HG03460 (cell line): ENCODE measurements around the gene ZNF423.

ENCODE experiments used
- ATAC-seq: cut with Tn5 transposase; IDR thresholded peaks from one replicate; pipeline ENCODE4 v1.9.1; 2021; ENCODE audit not compliant: unreplicated experiment

The ZNF423 gene

DNA sequence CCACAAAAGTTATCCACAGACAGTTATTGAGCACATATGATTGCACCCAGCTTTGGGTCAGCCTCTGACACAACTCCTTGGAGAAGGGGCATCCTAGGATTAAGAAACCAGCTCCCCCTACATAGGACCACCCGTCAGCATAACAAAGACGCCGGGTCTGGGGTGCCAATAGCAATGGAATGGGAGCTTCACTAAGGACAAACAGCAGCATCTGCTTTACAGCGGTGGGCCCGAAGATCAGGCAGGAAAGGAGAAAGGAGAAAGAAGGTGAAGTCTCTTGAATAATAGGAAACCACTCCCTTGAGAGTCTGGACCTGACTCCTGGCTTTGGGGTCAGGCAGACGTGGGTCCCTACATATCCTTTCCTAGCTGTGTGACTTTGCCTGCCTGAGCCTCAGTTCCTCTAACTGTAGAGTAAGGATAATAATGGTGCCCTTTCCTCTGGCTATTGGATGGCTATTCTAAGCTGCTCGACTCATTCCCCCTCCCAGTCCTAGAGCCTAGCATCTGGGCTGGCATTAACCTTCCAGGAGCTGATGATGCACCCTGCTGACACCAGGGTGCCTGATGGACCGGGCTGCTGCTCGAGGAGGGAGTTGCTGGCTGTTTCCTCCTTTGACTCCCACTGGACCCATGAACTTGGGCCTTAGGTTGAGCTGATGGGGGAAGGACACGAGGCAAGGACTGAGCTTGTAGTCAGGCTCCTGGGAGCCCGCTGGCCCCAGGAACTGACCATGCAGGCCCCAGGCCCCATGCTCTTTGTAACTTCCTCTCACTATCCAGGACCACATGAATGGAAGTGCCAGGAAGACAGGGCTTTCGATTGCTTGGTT lies 388.2 kb downstream of the ZNF423 start:
- ATAC-seq, result no peak

DNA sequence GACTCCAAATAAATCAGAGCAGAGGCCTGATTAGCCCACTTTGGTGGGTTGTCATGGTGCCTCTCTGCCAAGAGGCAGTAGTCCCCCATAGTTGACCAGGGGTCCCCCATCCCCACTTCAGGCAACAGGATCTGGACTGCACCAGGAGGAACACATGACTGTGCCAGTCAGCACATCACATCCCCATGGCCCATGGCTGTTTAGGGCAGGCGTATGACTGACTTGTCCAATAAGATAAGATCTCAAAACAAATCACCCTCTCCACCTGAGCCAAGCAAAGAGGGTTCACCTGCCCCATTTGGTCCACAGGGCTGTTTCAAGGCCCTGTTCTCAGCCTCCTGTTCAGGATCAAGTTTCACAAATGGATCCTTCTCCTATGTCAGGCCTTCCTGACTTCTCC lies 389.0 kb downstream of the ZNF423 start:
- ATAC-seq, result no peak

DNA sequence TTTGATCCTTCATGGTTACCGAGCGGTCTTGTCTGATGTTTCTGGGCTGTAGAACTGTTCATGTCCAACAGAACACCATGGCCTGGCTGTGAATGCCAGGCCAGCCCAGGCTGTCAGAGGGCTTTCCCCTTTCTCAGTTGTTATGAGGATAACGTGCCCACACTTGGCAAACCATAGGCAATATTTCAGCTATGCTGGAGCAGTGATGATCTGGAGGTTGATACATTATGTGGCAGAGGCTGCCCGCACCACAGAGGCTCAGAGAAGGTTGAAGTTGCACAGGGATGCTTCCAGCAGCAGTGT lies 389.4 kb downstream of the ZNF423 start:
- no peak for ATAC-seq

DNA sequence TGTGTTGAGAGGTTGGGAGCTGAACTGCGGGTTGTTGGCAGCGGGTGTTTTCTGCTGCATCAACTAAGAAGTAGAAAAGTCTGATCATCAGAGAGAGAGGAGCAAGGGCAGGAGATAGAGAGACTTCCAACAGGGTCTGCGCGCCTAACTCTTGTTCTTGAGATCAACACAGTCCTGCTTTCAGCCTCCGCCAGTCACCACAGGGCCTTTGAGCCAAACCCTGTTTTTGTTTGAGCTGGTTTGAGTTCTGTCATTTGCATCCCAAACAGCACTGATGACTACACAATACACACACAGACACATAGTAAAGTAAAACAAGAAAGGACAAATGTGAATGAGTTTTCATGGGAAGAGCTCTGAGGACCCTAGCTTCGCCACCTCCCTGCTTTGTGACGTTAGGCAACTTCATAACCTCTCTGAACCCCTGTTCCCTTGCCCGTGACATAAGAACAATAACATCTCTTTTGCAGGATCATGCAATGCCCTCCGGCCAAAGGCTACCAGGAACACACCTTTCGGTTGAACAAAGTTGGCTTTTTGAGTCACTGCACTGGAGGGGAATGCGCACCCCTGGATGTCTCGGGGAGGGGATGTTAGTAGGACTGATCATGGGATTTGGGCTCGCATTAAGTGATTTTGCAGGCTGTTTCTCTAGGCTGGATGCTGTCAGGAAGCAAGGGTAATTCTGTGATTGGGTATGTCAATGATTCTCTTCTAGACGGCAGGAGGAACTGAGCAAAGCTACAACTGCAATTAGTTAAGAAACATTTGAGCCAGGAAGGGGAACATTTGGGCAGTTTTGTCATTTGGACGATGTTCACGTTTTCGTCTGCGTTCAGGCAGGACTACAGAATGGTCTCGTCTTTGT lies 390.0 kb downstream of the ZNF423 start:
- ATAC-seq, result no peak

DNA sequence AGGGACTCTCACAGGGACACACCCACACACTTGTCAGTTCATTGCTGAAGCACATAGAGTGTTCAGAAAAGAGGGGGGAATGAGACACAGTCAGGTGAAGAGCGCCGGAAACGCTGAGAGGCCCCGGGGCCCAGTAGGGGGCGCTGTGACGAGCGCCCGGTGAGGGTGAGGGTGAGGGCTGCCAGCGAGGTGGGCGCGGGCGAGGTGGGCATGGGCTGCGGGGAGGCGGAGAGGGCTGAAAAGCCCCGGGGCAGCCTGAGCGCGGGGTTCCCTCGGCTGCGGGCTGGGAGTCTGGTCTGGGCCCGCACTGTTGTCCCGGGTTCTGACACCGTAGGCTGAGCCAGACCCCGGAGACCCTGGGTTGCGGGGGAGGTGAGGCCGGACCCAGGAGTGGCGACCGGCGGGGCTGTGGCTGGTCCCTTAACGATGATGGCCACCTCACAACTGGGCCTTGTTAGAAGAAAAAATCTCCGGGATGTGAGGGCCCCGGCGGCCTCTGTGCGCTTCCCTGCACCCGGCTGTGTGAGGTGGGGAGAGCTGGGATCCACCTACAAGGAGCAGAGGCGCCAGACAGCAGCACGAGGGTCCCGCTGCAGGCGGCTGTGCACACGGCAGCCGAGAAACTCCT lies 390.9 kb downstream of the ZNF423 start:
- ATAC-seq, result no peak

DNA sequence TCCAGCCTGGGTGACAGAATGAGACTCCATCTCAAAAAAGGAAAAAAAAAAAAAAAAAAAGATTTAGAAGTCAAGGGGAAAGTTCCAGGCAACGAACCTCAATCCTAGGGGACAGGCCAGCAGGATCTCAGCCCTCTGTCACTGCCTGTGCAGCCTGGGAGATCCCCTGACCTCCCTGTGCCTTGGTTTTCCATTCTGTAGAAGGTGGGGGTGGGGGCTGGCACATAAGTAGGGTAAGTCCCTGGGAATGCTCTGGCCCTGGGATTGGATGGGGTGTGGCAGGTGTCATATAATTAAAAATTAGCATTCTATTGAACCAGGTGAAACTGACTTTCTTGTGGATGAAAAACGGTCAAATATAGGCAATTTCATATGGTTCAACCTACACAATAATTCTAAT lies 391.8 kb downstream of the ZNF423 start:
- ATAC-seq, result no peak

DNA sequence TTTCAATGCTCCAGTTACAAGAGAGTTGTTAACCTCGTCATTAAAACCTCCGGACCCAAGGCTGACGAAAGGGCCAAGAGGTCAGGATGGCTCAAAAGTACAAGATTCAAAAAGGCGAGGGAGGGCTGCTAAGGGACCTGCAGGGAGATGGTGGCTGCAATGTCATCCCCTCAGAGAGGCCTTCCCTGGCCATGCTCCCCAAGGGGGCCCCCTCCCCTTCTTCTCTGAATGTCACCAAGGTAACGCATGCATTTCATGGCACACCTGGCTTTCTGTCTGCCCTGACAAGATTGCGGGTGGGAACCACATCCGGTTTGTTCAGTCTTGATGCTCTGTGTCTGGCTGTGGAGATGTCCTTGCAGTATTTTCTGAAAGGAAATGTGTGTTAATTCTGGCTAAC lies 392.4 kb downstream of the ZNF423 start:
- peak; percentile 75 for ATAC-seq

DNA sequence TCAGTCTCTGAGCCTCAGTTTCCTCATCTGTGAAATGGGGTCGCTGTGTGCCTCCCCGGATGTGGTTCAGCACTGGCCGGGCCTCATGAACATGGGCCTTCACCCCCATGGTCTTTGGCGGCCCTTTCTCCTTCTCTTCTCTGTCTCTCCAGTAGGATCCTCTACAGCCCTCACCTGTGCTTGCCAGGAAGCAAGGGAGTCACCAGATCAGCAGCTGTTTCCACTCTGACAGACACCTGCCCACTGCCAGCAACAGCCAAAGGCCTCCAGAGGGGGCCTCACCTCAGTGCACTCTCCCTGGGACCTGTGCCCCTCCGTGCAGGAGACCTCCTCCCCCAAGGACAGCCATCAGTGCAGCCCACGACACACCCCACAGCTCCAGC lies 392.9 kb downstream of the ZNF423 start:
- ATAC-seq, result no peak

DNA sequence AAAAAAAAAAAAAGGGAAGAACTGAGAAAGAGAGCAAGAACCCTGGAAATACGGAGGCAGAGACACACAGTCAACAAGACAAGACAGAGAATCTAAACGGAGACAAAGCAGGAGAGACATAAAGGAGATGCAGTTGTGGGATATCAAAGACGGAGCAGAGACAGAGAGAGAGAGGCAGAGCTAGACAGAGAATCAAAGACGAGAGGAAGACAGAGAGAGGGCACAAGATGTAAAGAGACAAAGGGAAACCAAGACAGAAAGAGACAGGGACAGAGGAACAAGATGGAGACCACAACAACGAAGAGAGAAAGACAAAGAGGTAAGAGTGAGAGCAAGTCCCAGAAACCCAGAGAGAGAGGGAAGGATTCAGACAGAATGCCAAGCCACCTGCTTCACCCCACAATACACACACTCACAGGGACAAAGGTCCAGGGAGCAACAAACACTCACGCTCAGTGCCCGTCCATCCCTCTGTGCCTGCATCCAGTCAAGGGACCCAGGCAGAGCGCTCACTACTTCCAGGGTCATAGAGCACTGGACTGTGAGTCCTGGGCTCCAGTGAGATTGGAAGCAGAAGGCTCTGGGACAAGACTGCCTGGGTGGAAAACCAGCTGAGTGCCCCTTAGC lies 393.4 kb downstream of the ZNF423 start:
- ATAC-seq, result no peak

DNA sequence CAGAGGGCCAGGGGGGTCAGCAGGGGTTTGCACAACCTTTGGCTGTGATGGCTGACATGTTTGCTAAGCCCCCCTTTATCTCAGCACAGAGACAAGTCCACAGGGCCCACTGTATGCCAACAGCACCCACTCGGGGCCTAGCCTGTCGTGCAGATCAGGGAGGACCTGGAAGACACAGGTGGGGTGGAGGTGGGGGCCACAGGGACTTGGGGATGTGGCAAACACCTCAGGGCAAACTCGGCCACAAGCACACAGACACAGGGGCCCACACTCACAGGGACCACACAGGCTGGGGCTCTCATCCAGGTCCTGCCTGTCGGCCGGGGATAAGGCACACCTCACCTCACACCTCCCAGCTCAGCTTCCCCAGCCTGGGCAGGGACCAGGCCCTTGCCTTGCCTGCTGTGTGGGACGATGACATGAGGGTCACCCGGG lies 394.4 kb downstream of the ZNF423 start:
- no peak for ATAC-seq

DNA sequence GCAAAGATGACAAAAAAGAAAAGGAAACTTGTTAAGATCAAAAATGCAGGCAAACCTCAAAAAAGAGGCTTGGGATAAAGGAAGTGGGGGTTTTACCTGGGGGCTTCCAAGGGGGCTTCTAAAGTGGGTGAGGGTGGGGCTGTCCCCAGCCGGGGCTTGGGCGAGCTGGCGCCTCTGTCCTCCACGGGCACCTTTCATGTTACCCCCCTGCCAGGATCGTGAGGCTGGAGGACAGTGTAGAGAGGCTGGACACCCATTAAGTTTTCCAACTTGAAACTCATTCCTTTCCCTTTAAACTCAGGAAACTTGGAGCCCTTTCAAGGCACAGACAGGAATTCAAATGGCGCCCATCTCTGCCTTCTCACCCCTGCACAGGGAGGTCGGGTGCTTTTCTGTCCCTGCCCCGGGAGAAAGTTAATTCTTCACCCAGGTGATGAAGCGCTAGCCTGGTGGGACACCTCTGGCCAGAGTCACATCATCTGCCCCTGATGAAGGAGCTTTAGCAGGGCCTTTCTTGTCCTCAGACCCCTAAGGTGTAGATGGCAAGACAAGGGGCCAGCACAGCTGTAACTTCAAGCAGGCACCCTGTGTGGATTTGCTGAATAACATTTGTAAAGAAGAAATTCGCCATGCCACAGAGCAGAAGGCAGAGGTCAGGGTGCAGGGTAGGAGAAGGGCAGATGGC lies 395.0 kb downstream of the ZNF423 start:
- no peak for ATAC-seq

DNA sequence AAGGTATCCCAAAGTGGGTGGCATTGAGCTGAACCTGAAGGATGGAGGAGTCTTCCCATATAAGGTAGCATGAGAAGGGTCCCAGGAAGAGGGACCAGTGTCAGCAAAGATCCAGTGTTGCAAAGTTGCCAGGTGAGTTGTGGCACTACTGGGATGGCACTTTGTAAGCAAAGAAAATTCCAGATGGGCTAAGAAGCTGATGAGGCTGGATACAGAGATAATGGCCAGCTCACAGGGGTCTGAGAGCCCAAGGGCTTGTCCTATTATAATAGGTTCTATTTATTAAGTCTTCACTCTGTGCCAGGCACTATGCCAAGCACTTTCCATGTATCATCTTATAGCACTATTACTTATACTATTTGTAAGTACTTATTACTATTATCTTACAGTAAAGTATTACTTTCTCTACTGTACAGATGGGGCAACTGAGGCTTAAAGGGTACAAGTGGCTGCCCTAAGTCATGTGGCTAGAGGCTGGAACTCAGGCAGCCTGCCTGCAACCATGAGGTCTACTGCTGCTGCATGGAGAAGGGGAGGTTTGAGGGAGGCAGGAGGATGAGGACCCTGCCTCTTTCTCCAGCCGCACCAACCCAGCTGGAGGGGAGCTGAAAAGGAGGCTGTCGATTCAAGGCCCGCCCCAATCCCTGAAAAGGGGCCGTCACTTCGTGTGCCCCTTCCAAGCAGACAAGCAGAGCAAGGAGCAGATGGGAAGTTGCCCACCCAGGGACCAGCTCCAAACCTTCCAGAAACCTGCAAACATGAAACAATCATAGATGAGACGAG lies 395.8 kb downstream of the ZNF423 start:
- no peak for ATAC-seq

DNA sequence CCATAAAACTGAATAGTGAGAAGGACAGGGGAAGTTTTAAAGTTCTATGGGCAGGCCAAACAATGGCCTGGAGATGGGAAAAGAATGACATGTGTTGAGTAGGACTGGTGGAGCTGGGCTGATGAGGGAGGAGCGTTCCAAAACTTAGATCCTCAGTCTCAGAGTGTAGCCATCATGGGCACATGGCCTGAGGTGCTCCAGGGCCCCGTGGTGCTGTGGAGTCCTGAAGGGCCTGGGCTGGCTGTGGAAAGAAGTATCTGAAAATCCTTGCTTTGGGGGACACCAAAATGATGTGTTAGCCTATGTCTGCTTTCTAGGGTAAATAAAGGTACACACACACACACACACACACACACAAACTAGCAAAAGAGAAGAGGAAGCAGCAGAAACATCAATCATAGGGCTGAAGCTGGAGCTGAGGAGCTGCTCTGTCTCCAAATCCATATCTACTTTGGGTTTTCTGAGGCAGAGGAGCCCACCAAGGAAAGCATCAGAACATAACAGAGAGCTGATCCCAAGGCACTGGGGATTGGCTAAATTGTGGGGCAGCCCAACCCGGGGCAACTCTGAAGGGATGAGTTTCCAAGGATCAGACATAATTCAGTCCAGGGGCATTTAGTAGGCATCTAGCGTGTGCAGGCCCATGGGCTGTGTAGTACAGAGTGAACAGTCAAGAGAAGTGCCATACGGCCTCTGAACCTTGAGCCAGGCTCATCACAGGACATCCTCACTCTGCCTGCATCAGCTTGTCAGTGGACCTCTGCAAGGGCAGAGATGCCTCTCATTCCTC lies 397.1 kb downstream of the ZNF423 start:
- ATAC-seq, result no peak

DNA sequence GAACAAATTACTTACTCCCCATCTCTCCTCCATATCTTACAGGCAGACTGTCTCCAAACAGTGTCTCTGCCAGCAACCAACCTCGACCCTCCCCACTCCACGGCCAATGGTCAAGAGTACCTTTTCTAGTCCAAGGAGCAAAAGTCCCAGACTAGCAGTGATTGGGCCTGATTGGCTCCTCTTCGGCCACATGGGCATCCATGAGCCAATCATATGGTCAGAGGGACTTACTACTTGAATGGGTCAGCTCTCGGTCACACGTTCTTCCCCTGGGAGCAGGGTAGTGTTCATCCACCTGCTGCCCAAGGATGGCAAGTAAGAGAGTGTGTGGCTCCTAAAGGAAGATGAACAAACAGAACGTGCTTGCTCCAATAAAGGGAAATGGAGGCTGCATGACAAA lies 397.7 kb downstream of the ZNF423 start:
- no peak for ATAC-seq

DNA sequence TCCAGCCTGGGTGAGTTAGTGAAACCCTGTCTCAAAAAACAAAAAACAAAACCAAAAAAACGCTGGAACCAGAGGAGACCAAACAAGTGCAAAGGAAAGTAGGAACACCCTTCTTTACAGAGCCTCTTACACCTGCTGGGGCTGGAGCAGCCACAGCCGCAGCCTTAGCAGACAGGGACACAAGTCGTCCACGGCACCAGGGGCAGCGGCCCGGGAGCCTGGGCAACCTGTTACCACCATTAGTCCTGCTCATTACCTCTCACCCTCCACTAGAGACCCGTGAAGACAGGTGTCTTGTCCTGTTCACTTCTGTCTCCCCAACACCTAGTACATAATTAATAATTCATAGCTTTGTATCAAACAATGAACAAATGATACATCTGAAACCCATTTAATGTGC lies 398.7 kb downstream of the ZNF423 start:
- ATAC-seq, result no peak

DNA sequence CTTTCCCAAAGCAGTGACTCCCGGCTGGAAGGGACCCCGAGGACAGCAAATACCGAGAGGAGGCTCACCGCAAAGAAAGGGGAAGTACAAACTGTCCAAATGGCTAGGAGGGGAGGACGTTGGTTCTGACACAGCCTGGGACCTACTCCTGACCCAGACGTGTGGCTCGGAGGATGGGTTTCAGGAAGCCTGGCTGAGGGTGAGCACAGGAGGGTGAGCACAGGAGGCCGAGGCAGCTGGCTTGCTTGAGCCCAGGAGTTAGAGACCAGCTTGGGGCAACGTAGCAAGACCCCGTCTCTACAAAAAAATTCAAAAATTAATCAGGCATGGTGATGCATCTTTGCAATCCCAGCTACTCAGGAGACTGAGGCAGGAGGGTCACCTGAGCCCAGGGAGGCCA lies 399.1 kb downstream of the ZNF423 start:
- ATAC-seq, result no peak

DNA sequence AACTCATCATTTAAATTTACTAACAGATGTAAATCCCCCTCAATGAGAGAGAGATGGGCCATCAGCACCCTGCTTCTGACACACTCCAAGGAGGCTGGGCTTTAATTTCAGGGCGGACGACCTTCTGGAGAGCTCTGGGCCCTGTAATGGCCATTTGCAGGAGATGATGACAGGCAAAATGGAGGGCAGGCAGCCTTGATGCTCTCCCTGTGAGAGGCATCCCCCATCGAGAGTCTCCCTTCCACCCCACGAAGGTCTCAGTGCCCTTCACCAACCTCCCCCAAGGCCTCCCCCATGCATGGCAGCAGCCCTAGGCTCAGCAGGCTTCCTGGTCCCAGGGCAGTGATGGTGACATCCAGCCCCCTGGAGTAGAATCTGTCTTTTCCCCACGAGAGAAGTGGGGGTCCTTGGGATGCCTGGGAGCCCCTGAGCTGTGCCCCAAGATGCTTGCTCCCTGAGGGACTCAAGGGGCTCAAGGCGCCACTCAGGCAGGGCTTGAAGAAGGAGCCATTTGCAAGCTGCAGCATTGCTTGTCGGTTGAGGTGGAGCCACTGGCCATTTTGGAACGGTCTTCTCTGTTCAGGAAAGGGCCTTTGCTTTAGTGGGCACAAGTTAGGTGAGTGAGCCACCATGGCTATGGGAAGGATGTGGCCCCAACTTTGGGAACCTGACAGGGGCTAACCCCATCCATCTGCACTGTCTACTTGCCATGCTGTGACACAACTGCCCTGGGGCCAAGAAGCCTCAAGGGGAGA lies 399.7 kb downstream of the ZNF423 start:
- ATAC-seq, result no peak

DNA sequence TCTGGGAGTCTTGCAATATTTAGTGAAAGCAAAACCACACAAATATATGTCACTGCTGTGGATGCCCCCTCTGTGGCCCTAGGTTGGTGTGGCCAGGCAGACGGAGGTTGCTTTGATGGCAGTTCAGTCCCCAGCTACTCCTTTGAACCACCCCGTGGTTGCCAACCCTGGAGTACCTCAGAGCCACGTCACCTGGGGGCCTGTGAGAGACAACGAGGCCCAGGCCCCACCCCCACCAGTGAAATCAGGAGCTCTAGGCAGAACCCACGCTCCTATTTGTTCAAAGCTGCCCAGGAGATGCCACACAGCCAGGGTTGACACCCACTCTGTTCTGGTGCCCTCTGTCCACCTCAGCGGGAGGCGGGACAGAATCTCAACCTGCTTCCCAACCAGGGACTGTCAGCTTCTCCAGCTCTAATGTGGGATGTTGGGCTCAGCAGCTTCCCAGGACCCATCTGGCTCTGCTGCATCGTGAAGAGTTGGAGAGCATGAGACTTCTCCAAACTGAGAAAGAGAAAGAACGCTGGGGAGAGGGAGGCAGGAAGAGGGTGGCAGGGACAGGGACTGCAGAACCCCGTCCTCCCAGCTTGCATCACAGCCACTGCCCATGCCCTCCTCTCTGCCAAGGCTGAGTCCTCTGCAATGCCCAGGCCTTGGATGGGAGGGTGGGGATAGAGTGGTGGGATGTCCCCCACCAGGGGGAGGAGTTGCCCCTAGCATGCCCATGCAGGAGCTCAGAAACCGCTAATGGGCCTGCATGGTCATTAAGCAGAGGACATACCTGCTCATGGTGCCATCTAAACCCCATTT lies 400.5 kb downstream of the ZNF423 start:
- ATAC-seq, result no peak
